Iris pigment epithelial cell (primary cell): ENCODE measurements around the gene SFTA2.

Source experiments
- DNase-seq: peaks from one replicate; pipeline ENCODE4 v3.0.0-alpha.2; 2011; ENCODE audit warnings: low read depth

SFTA2 gene

DNA sequence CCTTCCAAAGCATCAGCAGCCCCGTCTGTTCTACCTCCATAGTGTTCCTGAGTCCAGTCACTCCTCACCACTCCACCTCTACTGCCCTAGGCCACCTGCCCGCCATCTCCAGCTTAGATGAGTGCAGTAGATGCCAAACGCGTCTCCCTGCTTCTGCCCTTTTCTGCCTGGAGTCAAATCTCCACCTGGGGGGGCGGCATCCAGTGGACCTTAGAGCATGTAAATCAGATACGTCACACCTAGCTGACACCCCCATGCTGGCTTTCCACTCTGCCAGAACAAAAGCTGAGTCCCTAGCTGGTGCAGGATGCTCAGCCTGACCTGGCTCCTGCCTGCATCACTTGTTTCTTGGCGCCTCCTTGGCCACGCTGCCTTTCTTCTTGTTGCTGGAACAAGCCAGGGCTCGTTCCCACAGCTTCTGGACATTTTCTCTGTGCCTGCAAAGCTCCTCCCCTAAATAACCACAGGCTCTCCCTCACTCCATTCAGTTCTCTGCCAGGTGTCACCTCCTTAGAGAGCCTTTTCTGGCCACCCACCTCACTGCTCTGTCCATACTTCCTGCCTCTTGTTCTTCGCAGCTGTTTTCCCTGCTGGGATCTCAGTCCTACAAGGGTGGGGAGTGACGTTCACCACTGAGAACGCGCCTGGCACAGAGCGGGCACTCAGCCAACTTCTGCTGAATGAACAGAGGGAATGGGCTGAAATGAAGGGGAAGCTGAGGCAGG, 41.9 kb downstream of the SFTA2 start:
- no peak for DNase-seq

DNA sequence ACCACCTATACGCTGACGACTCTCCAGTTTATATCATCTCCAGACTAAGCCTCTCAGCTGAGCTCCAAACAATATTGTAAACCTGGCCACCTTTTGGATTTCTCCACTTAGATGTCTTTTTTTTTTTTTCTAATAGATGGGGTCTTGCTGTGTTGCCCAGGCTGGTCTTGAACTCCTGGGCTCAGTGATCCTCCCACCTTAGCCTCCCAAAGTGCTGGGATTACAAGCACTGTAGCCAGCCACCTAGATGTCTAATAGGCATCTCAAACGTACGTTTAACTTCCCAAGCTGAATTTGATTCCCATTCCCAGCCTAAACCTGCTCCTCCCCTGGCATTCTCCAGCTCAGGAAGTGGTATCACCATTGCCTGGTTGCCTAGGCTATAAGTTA, 42.5 kb downstream of the SFTA2 start:
- no peak for DNase-seq

DNA sequence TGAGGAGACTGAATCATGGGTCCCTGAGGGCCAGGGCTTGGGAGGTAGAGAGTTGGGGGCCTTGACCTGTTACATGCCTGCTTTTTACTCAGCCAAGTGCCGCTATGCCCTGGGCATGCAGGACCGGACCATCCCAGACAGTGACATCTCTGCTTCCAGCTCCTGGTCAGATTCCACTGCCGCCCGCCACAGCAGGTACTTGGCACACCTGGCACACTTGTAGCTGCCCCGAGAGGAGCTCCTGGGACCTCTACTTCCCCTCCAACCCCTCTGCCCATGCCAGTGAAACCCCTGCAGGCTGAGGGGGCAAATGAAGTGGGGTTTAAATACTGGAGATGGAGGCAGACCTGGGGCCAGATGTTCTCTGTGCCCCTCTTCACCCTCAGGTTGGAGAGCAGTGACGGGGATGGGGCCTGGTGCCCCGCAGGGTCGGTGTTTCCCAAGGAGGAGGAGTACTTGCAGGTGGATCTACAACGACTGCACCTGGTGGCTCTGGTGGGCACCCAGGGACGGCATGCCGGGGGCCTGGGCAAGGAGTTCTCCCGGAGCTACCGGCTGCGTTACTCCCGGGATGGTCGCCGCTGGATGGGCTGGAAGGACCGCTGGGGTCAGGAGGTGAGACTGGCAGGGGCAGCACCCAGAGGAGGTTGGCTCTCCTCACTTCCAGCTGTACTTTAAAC, 43.0 kb downstream of the SFTA2 start:
- DNase-seq = no peak

GRCh38 chr6:30887901-30888815, 43.8 kb downstream of the SFTA2 start:
- DNase-seq = peak; percentile 79

GRCh38 chr6:30886897-30887255, 45.1 kb downstream of the SFTA2 start:
- no peak for DNase-seq

DNA sequence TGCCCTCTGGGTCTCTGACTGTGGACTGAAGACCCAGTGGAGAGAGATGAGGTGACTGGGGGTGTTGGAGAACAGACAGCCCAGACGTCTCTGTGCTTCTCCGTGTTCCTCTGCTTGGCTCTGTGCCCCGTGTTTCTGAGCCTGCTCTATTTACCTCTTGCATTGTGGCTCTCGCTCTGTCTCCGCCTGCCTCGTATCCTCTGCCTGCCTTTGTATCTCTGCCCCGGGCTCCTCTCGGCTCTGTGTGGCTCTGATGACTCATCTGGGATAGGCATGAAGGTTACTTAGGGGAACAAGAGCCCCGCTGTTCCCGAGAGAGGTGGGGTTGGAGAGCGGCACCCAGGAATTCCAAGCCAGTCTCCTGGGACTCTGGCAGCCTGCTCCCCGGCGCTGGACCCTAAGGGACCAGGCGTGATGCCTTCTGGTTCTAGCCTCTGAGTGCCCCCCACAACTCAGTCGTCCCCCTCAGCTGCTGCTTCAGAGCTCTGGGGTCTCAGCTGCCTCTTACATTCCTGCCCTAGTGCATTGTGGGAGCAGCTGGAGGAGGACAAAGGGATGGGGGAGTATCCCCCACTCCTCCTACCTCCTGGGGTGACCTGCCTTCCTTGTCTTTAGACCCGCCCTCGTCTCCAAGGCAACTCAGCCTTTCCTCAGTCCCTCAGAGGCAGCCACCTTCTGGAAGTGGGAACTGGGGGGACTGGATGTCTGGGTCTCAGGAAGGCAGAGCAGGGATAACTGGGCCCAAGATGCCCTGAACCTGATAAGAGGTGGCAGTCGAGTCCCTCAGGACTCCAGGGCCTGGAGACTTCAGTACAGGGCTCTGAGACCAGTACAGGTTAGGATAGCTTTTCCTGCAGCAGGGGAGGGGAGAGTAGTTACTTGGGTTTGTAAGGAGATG, 45.7 kb downstream of the SFTA2 start:
- peak; percentile 84 for DNase-seq

DNA sequence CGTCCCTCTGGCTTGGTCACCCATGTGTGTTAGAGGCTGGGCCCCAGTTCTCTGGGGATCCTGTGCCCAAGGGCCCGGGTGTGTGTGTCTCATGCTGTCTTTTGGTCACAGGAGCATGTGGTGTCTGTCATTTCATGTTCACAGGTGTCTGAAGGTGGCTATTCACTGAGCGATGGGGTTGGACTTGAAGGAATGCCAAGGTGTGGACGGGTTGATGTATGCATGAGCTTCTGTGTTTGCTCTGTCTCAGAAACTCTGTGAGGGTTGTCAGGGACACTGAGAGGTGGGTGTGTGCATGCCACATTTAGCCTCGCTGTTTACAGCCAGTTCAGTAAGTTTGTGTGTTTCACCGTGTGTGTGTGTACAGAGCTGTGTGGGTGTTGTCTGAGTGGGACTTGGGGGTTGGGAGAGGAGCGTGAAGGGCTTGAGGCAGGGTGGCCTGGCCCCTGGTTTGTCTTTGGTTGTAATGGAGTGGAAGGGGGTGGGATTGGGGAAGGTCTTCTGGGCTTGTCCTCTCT, 46.4 kb downstream of the SFTA2 start:
- peak; percentile 42 for DNase-seq

GRCh38 chr6:30884521-30885480, 47.2 kb downstream of the SFTA2 start:
- peak; percentile 44 for DNase-seq

GRCh38 chr6:30883685-30884520, 48.1 kb downstream of the SFTA2 start, which contains the start of gene DDR1:
DDR1 (plus strand) TSS chr6:30884519; CDS start chr6:30888730, 4,211 bp downstream.
- DNase-seq = peak; percentile 60

DNA sequence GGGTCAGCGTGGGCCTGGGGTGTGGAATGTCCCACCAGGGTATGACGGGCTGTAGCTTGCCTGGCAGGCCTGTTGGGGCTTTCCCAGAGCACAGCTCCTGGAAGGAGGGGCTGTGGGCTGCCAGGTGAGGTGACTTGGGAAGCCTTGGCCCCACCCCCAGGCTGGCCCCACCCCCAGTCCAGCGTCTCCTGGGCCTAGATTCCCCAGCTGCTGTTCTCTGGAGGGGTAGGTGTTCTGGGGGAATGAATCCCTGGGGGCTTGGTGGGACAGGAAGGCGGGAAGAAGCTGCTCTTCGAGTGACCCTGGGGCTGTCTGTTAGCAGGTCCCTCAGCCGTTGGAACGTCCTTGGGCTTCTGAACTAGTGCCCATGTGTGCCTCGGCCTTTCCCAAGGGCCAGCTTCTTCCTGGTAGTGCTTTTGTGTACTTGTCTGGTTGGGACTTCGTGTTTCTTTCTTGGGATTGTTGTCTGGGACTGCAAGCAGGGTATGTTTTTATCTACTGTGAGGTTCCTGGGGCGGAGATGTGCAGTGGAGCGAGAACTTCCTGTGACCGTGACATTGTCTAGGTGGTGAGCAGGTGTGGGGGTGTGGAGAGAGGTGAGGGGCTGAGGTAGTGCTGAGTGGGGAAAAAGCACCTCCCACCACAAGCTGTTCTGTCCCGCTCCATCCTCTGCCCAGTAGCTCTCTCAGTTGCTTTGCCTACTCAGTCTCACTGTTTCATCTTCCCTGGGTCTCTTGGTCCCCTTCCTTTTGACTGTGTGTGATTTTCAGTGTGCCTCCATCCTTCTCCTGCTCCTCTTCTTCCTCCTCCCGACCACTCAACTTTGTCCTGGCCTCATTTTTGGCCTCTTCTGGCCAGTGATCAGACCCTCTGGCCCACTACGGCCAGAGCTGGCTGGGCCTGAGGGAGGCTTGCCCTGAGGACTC, 48.9 kb downstream of the SFTA2 start:
- DNase-seq = no peak

GRCh38 chr6:30882204-30882758, 49.7 kb downstream of the SFTA2 start:
- no peak for DNase-seq

GRCh38 chr6:30881392-30882203, 50.4 kb downstream of the SFTA2 start:
- DNase-seq = peak; percentile 50
